DOHH2 (cell line): Measurements from ENCODE around the gene RCVRN.

ENCODE experiments used
- EZH2phosphoT487 ChIP-seq: fragments of 200-600 bp; sonication (generic); IDR thresholded peaks from 2 replicates; pipeline ENCODE4 v1.6.1; 2017; ENCODE audit warnings: borderline replicate concordance, mild to moderate bottlenecking, antibody characterized with exemption, low read length, moderate library complexity, mixed read lengths
- TF ChIP-seq, protein P1 (sequence below): fragments of 200-600 bp; sonication (generic); IDR thresholded peaks from one replicate; pipeline ENCODE4 v1.5.1; 2014; ENCODE audit warnings: antibody characterized with exemption, mild to moderate bottlenecking, low read depth, low read length; ENCODE audit not compliant: poor library complexity, severe bottlenecking

DNA sequence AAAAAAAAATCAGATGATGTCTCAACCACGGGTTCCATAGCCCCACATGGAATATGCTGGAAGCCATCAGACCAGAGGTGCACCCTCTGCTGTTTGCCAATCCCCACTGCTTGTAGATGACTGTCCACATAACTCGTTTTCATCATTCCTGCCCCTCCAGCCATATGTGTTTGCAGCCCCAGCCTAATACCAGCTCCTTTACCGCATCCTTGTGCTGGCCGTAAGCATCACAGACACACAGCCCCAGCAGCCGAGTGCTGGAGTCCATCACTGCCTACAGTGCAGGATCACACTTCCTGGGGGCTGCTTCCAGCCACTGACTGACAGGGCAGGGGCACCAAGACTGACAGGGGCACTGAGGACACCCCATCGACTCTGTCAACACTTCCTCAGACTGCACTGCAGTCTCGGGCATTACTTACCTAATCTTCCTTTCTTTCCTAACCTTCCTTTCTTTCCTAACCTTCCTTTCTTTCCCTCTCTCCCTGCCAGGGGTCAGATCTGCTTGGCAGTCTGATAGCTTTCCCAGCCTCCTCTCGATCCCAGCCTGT, 5.0 kb downstream of the RCVRN start:
- TF ChIP-seq, protein P1, sequence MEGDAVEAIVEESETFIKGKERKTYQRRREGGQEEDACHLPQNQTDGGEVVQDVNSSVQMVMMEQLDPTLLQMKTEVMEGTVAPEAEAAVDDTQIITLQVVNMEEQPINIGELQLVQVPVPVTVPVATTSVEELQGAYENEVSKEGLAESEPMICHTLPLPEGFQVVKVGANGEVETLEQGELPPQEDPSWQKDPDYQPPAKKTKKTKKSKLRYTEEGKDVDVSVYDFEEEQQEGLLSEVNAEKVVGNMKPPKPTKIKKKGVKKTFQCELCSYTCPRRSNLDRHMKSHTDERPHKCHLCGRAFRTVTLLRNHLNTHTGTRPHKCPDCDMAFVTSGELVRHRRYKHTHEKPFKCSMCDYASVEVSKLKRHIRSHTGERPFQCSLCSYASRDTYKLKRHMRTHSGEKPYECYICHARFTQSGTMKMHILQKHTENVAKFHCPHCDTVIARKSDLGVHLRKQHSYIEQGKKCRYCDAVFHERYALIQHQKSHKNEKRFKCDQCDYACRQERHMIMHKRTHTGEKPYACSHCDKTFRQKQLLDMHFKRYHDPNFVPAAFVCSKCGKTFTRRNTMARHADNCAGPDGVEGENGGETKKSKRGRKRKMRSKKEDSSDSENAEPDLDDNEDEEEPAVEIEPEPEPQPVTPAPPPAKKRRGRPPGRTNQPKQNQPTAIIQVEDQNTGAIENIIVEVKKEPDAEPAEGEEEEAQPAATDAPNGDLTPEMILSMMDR, result no peak
- no peak for TF ChIP-seq EZH2phosphoT487
